Aorta (tissue), 5 donors: ENCODE data around the gene CRMP1. TPM values are rescaled to one million over a fixed set of nuclear protein-coding genes. Genes with fewer than 3 reads are reported as not detected.
"Not testable (repeated sequence)": the region's sequence is repeated elsewhere in the genome, so short reads cannot be mapped to it uniquely, and the experiment has no call there.

Experiments used
- ATAC-seq: fragments of 200-7000 bp; cut with Tn5 transposase; one replicate; pipeline ENCODE4 v1.9.1; 2022; ENCODE audit warnings: moderate library complexity; ENCODE audit not compliant: low FRiP score
- DNase-seq, 2 donors: peaks; one replicate each; pipeline ENCODE4 v3.0.0-alpha.2; 2020
- H3K27ac ChIP-seq, 2 donors: one replicate each; pipeline ENCODE4 v1.5.1; 2013; ENCODE audit warnings: low read length in 2 of 2, mild to moderate bottlenecking in 2 of 2, moderate library complexity in 2 of 2, control low read depth in 1 of 2, inconsistent platforms in 1 of 2, low read depth in 1 of 2
- H3K27me3 ChIP-seq, 2 donors: one replicate each; pipeline ENCODE4 v1.6.1; 2013; ENCODE audit warnings: control low read depth in 1 of 2, low read length in 1 of 2, mild to moderate bottlenecking in 1 of 2, moderate library complexity in 1 of 2; ENCODE audit not compliant: insufficient read depth in 2 of 2, control insufficient read depth in 1 of 2
- H3K36me3 ChIP-seq, 2 donors: one replicate each; pipeline ENCODE4 v1.6.1; 2013; ENCODE audit warnings: control low read depth in 1 of 2, low read length in 1 of 2, mild to moderate bottlenecking in 1 of 2; ENCODE audit not compliant: insufficient read depth in 2 of 2, control insufficient read depth in 1 of 2
- H3K4me1 ChIP-seq, 2 donors: one replicate each; pipeline ENCODE4 v1.6.1; 2013; ENCODE audit warnings: low read length in 2 of 2, control low read depth in 1 of 2, mild to moderate bottlenecking in 1 of 2, moderate library complexity in 1 of 2; ENCODE audit not compliant: insufficient read depth in 2 of 2, control insufficient read depth in 1 of 2
- H3K4me3 ChIP-seq, 2 donors: one replicate each; pipeline ENCODE4 v1.5.1; 2013; ENCODE audit warnings: low read length in 2 of 2, control low read depth in 1 of 2, mild to moderate bottlenecking in 1 of 2
- H3K9me3 ChIP-seq: one replicate; pipeline ENCODE4 v1.6.1; 2013; ENCODE audit warnings: mild to moderate bottlenecking, low read length; ENCODE audit not compliant: control insufficient read depth
- WGBS, 2 donors: extraction: QIAGEN DNeasy Blood & Tissue Kit; methylation state at CpG; one replicate each; pipeline ENCODE4 v1.1.7; 2013; 5-methylcytosine and 5-hydroxymethylcytosine counted together
- intact Hi-C, 2 donors: fragments of 100-400 bp; cut with DNase I; formaldehyde crosslinking; loops; one replicate each; pipeline versions ENCODE4 v1.14.2 to v1.15.0; 2022
- polyA plus RNA-seq, 2 donors: library from polyadenylated mRNA; stranded (reverse); fragments of 200-250 nt; gene quantifications; one replicate each; pipeline ENCODE4 v1.2.3, GENCODE V29; 2013
- total RNA-seq, 2 donors: library from RNA; stranded (reverse); fragmentation: NEBNext Ultra II Directional; extraction: Animal tissue kit (Norgen Biotek cat#: 25700); gene quantifications; one replicate each; pipeline ENCODE4 v1.2.1, GENCODE V29; 2021
- donor health status: healthy with polysubstance abuse.
- donor health status: Bipolar disorder and iron deficiency.
- donor health status: DM: no; HTN: no; CAD: no.
- donor health status: DM: no; HTN: no; CAD: no.
- donor health status: DM: yes; HTN: yes; CAD: no.

Gene CRMP1
- total and polyA plus RNA-seq, 4 donors: 0.05 to 2.0 (median 0.58) TPM; not detected in 1

GRCh38 chr4:5816101-5816500 lies 76.8 kb downstream of the CRMP1 start:
- H3K9me3 ChIP-seq: no peaks in the 10 kb centered on the region
- intact Hi-C loops: no loop called here
- no peaks in the 10 kb centered on the region for H3K4me1 ChIP-seq
- H3K36me3 ChIP-seq: peaks cover 0 to 5% of the 10 kb centered on the region in 2 donors
- ATAC-seq (no peak), DNase-seq (no peak)
- no peaks in the 10 kb centered on the region for H3K27me3 ChIP-seq
- WGBS, 2 donors: 74 to 76% methylated on average over 8 of the region's 8 CpGs
- no peak overlapping the region for H3K27ac ChIP-seq
- H3K4me3 ChIP-seq: no peak overlapping the region

- ATAC-seq (no peak), DNase-seq (no peak)
- Histone ChIP-seq H3K27me3 (no peaks in the 10 kb centered on the region), H3K36me3 (peaks cover 0 to 4% of the 10 kb centered on the region in 2 donors), H3K27ac (no peak overlapping the region), H3K9me3 (no peaks in the 10 kb centered on the region), H3K4me3 (no peak overlapping the region), H3K4me1 (no peaks in the 10 kb centered on the region)
- intact Hi-C loops: no loop called here
- 80 to 82% methylated on average over 5 of the region's 5 CpGs for WGBS, 2 donors
Observed at GRCh38 chr4:5815641-5816040, 77.2 kb downstream of the CRMP1 start.

- Histone ChIP-seq H3K36me3 (peaks cover 5 to 7% of the 10 kb centered on the region in 2 donors), H3K9me3 (no peaks in the 10 kb centered on the region), H3K27me3 (no peaks in the 10 kb centered on the region), H3K4me1 (no peaks in the 10 kb centered on the region), H3K4me3 (no peak overlapping the region), H3K27ac (no peak overlapping the region)
- DNase-seq (no peak), ATAC-seq (no peak)
- WGBS, 2 donors: 91 to 93% methylated on average over 6 of the region's 6 CpGs
- intact Hi-C loops: no loop called here
Observed at GRCh38 chr4:5814421-5814820, 78.5 kb downstream of the CRMP1 start.

GRCh38 chr4:5813882-5814255 lies 79.0 kb downstream of the CRMP1 start:
- peaks cover 7 to 10% of the 10 kb centered on the region in 2 donors for H3K36me3 ChIP-seq
- ATAC-seq: no peak
- intact Hi-C loops: no loop called here

GRCh38 chr4:5812506-5813229 lies 80.2 kb downstream of the CRMP1 start:
- ATAC-seq: peak; percentile 77
- H3K9me3 ChIP-seq: no peaks in the 10 kb centered on the region
- H3K27me3 ChIP-seq: no peaks in the 10 kb centered on the region
- intact Hi-C loops: no loop called here
- no peaks in the 10 kb centered on the region for H3K4me1 ChIP-seq
- no peak overlapping the region for H3K27ac ChIP-seq
- H3K36me3 ChIP-seq: peaks cover 9 to 14% of the 10 kb centered on the region in 2 donors
- no peak overlapping the region for H3K4me3 ChIP-seq
- WGBS, 2 donors: 70 to 71% methylated on average over 9 of the region's 9 CpGs
- no peak for DNase-seq

More at GRCh38 chr4:5813882-5814255, 79.0 kb downstream of the CRMP1 start:
- Histone ChIP-seq H3K9me3 (no peaks in the 10 kb centered on the region), H3K4me1 (no peaks in the 10 kb centered on the region), H3K27me3 (no peaks in the 10 kb centered on the region), H3K27ac (no peak overlapping the region), H3K4me3 (no peak overlapping the region)
- 87 to 88% methylated on average over 7 of the region's 7 CpGs for whole genome bisulfite sequencing, 2 donors
- no peak for DNase-seq

- H3K9me3 ChIP-seq, ATAC-seq, H3K4me3 ChIP-seq, H3K27ac ChIP-seq, intact Hi-C loops, H3K4me1 ChIP-seq, DNase-seq, H3K27me3 ChIP-seq: not testable (repeated sequence)
- 68 to 70% methylated on average over 5 of the region's 5 CpGs for WGBS, 2 donors
- peaks cover 11 to 14% of the 10 kb centered on the region in 2 donors for H3K36me3 ChIP-seq
Observed at GRCh38 chr4:5812057-5812456, 80.8 kb downstream of the CRMP1 start.

- WGBS, 2 donors: 64 to 70% methylated on average over 12 of the region's 12 CpGs
- no peaks in the 10 kb centered on the region for H3K9me3 ChIP-seq
- ATAC-seq: no peak
- H3K27ac ChIP-seq: no peak overlapping the region
- H3K36me3 ChIP-seq: peaks cover 11 to 14% of the 10 kb centered on the region in 2 donors
- H3K27me3 ChIP-seq: no peaks in the 10 kb centered on the region
- no peaks in the 10 kb centered on the region for H3K4me1 ChIP-seq
- no peak overlapping the region for H3K4me3 ChIP-seq
- no peak for DNase-seq
- intact Hi-C loops: no loop called here
Observed at GRCh38 chr4:5810770-5811430, 82.0 kb downstream of the CRMP1 start.

- peaks cover 11 to 14% of the 10 kb centered on the region in 2 donors for H3K36me3 ChIP-seq
Observed at GRCh38 chr4:5810151-5810550, 82.7 kb downstream of the CRMP1 start.

More at GRCh38 chr4:5810151-5810550, 82.7 kb downstream of the CRMP1 start:
- Histone ChIP-seq H3K4me1 (no peaks in the 10 kb centered on the region), H3K27me3 (no peaks in the 10 kb centered on the region), H3K4me3 (no peak overlapping the region), H3K9me3 (no peaks in the 10 kb centered on the region), H3K27ac (no peak overlapping the region)
- no peak for ATAC-seq
- no peak for DNase-seq
- WGBS, 2 donors: 97 to 100% methylated on average over 3 of the region's 3 CpGs
- intact Hi-C loops: no loop called here
